Measurements from ENCODE around the gene WDR7. TPM values are rescaled to one million over a fixed set of nuclear protein-coding genes. Genes with fewer than 3 reads are reported as not detected.

The WDR7 gene
- polyA plus RNA-seq, 2 of the 4 experiments (the other 2 are of a cell fraction) = 4.2 to 7.0 TPM

DNA sequence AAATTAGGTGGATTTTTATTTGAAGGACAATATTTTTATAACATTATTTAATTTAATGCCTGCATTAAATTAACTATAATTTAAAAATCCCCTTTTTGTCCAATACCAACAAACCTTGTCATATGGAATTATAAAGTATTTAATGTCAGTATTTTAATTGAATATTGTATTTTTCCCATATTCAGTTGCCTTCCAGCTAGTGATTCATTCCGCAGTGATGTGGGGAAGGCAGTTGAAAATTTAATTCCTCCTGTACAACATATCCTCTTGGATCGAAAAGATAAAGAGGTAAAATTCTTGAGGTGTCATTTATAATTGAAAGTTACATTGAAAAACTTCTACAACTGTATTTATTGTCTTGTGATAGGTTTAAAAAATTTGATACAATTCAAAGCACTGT lies 40.4 kb downstream of the WDR7 start:
- no peaks in the 10 kb centered on the region; the same call in 2 of the 3 replicates for H3K4me1 ChIP-seq
- H3K4me2 ChIP-seq = no peak overlapping the region
- H3K9me3 ChIP-seq = no peaks in the 10 kb centered on the region
- no peak for FAIRE-seq
- no peak overlapping the region for H3K27ac ChIP-seq
- no peak overlapping the region for H3K4me3 ChIP-seq
- ATAC-seq = no peak
- DNase-seq (ENCODE audit: low read depth in 1 of 2, low spot score in 1 of 2) = no peak
- ChIA-PET CTCF (no interaction called here), POLR2A (no interaction called here)
- WGBS (ENCODE audit: missing lambda C conversion rate) = 88% methylated on average over 2 of the region's 2 CpGs
- TF ChIP-seq TP53 (CRISPR knock-in tag; IDR thresholded peaks at IDR 0.05) (no peak), EHMT2 (IDR thresholded peaks at IDR 0.05; ENCODE audit: low read depth) (no peak), RARB (CRISPR knock-in tag; IDR thresholded peaks at IDR 0.05) (no peak), HEYL (CRISPR knock-in tag; IDR thresholded peaks at IDR 0.05) (no peak)
- TF ChIP-seq, protein P1, sequence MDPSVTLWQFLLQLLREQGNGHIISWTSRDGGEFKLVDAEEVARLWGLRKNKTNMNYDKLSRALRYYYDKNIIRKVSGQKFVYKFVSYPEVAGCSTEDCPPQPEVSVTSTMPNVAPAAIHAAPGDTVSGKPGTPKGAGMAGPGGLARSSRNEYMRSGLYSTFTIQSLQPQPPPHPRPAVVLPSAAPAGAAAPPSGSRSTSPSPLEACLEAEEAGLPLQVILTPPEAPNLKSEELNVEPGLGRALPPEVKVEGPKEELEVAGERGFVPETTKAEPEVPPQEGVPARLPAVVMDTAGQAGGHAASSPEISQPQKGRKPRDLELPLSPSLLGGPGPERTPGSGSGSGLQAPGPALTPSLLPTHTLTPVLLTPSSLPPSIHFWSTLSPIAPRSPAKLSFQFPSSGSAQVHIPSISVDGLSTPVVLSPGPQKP (IDR thresholded peaks at IDR 0.05; ENCODE audit: low read depth, low read length) = no peak

DNA sequence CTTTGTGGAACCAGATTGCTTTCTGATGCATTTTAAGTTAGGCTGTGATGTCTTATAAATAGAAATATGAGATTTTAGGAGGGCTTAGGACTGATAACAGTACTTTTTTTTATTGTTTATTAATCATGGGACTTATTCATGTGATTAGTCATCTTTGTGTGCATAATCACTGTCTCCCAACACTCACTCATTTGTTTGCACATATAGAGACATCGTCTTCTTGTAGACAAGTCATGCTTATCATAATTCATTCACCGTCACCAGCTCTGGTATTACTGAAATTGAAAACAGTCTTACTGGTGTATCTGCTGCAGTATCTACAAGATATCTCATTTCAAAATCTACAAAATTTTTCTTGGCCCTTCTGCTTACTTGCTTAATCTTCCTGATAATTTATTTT lies 45.8 kb downstream of the WDR7 start:
- ChIA-PET CTCF (no interaction called here), POLR2A (no interaction called here)
- Histone ChIP-seq H3K4me3 (no peak overlapping the region), H3K4me1 (peaks cover 7% of the 10 kb centered on the region; the same call in 2 of the 3 replicates), H3K27ac (no peak overlapping the region), H3K9me3 (no peaks in the 10 kb centered on the region), H3K4me2 (peak overlapping the region; percentile 3; the same call in 1 of the 3 replicates)
- FAIRE-seq (no peak), ATAC-seq (peak in 1 of 2 experiments; percentile 55; a peak in 4 of 6 replicates), DNase-seq (ENCODE audit: low read depth in 1 of 2, low spot score in 1 of 2) (peak; percentile 12 to 39)
- no peak for TF ChIP-seq ZNF302 (CRISPR knock-in tag; IDR thresholded peaks at IDR 0.05)
- no peak for TF ChIP-seq FOSL2 (IDR thresholded peaks at IDR 0.05)
- peak; percentile 56 for TF ChIP-seq FOSL2 (CRISPR knock-in tag; IDR thresholded peaks at IDR 0.05)
- 15% methylated on average over 2 of the region's 2 CpGs for WGBS (ENCODE audit: missing lambda C conversion rate)

DNA sequence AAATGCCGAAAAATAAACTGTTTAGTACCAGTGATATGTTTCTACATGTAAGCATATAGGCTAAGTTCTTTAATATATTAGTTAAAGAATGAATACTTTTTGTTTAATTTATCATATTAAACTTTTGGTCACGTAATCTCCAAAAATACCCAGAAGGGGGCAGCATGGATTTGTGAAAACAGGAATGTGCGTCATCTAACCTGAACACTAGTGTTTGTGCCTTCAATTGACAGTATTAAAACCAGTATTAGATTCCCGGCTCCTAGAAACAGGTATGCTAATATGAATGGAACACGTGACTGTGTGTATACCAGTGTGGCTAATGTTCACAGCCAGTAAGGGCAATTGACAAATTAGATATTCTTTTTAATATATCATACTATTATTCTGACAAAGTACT lies 51.8 kb downstream of the WDR7 start:
- Histone ChIP-seq H3K9me3 (no peaks in the 10 kb centered on the region), H3K4me3 (no peak overlapping the region), H3K4me1 (no peaks in the 10 kb centered on the region), H3K4me2 (no peak overlapping the region), H3K27ac (no peak overlapping the region)
- no peak for FAIRE-seq
- ATAC-seq = peak in 1 of 2 experiments; percentile 55; a peak in 3 of 6 replicates
- CTCF ChIA-PET = interaction anchor here (1.6 kb wide), 2 partner anchors 9 to 859 kb away, joined by 6 to 8 read pairs; no protein-coding TSS in a partner anchor
- 9% methylated on average over 5 of the region's 5 CpGs for WGBS (ENCODE audit: missing lambda C conversion rate)
- POLR2A ChIA-PET = no interaction called here
- peak in 1 of 2 experiments; percentile 55; a peak in 4 of 5 replicates for TF ChIP-seq RAD21 (conservative IDR thresholded peaks at IDR 0.05 in 1 of 2, IDR thresholded peaks at IDR 0.05 in 1 of 2)
- TF ChIP-seq, protein P2, sequence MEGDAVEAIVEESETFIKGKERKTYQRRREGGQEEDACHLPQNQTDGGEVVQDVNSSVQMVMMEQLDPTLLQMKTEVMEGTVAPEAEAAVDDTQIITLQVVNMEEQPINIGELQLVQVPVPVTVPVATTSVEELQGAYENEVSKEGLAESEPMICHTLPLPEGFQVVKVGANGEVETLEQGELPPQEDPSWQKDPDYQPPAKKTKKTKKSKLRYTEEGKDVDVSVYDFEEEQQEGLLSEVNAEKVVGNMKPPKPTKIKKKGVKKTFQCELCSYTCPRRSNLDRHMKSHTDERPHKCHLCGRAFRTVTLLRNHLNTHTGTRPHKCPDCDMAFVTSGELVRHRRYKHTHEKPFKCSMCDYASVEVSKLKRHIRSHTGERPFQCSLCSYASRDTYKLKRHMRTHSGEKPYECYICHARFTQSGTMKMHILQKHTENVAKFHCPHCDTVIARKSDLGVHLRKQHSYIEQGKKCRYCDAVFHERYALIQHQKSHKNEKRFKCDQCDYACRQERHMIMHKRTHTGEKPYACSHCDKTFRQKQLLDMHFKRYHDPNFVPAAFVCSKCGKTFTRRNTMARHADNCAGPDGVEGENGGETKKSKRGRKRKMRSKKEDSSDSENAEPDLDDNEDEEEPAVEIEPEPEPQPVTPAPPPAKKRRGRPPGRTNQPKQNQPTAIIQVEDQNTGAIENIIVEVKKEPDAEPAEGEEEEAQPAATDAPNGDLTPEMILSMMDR (IDR thresholded peaks at IDR 0.05) = peak; percentile 55
- TF ChIP-seq, protein P3, sequence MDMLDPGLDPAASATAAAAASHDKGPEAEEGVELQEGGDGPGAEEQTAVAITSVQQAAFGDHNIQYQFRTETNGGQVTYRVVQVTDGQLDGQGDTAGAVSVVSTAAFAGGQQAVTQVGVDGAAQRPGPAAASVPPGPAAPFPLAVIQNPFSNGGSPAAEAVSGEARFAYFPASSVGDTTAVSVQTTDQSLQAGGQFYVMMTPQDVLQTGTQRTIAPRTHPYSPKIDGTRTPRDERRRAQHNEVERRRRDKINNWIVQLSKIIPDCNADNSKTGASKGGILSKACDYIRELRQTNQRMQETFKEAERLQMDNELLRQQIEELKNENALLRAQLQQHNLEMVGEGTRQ (IDR thresholded peaks at IDR 0.05) = 0 out of 2 replicates have a peak, but pooled peaks have one; percentile 17
- TF ChIP-seq, protein P4, sequence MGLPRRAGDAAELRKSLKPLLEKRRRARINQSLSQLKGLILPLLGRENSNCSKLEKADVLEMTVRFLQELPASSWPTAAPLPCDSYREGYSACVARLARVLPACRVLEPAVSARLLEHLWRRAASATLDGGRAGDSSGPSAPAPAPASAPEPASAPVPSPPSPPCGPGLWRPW (IDR thresholded peaks at IDR 0.05) = no peak
- TF ChIP-seq SMC3 (IDR thresholded peaks at IDR 0.05) = 0 out of 3 replicates have a peak, but pooled peaks have one; percentile 7
- peak; percentile 3 to 49 for DNase-seq (ENCODE audit: low read depth in 1 of 2, low spot score in 1 of 2)

DNA sequence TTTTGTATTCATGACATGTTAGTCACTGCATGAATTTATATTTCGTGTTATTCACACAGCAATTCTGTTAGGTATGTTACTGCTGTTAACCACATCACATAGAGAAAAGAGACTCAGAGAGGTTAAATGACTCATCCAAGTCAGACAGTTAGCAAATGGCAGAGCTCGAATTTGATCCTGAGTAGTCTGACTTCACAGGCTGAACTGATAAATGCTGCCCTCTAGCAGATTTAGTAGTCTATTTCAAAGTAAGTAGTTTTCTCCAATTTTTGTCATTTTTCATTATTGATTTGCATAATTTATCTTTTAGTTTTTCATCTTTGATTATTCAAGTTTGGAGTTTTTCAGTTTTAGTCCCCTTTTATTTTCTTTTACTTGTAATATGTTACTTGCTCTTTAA lies 58.3 kb downstream of the WDR7 start:
- ChIA-PET POLR2A (no interaction called here), CTCF (interaction anchor here (0.7 to 2.0 kb wide), 2 partner anchors 8 to 671 kb away, joined by 3 to 6 read pairs; no protein-coding TSS in a partner anchor)
- DNase-seq (ENCODE audit: low read depth in 1 of 2, low spot score in 1 of 2) = peak; percentile 22 to 65
- TF ChIP-seq FOSL2 (IDR thresholded peaks at IDR 0.05) = no peak
- peak; percentile 73 for TF ChIP-seq FOSL2 (CRISPR knock-in tag; IDR thresholded peaks at IDR 0.05)
- TF ChIP-seq CHD4 (IDR thresholded peaks at IDR 0.05; ENCODE audit: borderline replicate concordance) = no peak
- 0 out of 5 replicates have a peak, but pooled peaks of 1 of the 2 experiments have one; percentile 12 for TF ChIP-seq RAD21 (conservative IDR thresholded peaks at IDR 0.05 in 1 of 2, IDR thresholded peaks at IDR 0.05 in 1 of 2)
- TF ChIP-seq KDM5A (IDR thresholded peaks at IDR 0.05) = no peak
- no peak for TF ChIP-seq CBX2 (IDR thresholded peaks at IDR 0.05; ENCODE audit: borderline replicate concordance, low read depth)
- no peak for TF ChIP-seq POLR2A (IDR thresholded peaks at IDR 0.05; ENCODE audit: low read length)
- TF ChIP-seq, protein P2 (IDR thresholded peaks at IDR 0.05) = peak; percentile 38
- no peak for TF ChIP-seq RCOR1 (IDR thresholded peaks at IDR 0.05; ENCODE audit: low read depth, low read length)
- no peak overlapping the region for H3K4me2 ChIP-seq
- H3K27ac ChIP-seq = no peak overlapping the region
- ATAC-seq = peak; percentile 81 to 82; a peak in 5 of 6 replicates
- H3K4me1 ChIP-seq = peaks cover 14% of the 10 kb centered on the region; the same call in 1 of the 3 replicates
- H3K9me3 ChIP-seq = no peaks in the 10 kb centered on the region
- WGBS (ENCODE audit: missing lambda C conversion rate) = 2% methylated on average over 2 of the region's 2 CpGs
- H3K4me3 ChIP-seq = no peak overlapping the region
- FAIRE-seq = no peak

All from A549 (cell line).